Measurements from ENCODE around the gene MAN1C1. TPM values are rescaled to one million over a fixed set of nuclear protein-coding genes. Genes with fewer than 3 reads are reported as not detected.

The MAN1C1 gene
- total and polyA plus RNA-seq, 10 of the 15 experiments (the other 5 are each of a cell fraction or from before 2014, with no cell fraction given), result 0.12 to 0.56 (median 0.22) TPM; not detected in 3

DNA sequence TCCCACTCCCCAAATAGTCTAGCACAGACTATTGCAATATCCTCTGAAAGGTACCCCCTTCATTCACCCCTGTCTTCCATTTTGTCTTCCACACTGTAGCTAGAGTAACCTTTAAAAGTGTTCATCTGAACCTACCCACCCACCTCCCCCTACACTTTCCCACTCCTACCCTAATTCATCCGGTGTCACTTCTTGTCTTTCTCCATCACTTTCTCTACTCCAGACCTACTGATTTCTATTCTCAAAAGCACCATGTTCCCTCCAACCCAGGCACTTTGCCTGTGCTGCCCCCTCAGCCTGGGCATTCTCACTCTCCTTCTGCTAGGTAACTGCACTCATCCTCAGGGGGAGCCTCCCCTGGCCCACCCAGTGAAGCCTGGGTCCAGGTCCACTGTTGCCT is 4.7 kb upstream of the MAN1C1 start:
- ChIA-PET CTCF (interaction anchor here (2.5 kb wide), 1 partner anchor 8 kb away, joined by 7 read pairs; no protein-coding TSS in a partner anchor), RAD21 (ENCODE audit: unreplicated experiment) (interaction anchor here (1.2 kb wide), 1 partner anchor 136 kb away, joined by 3 read pairs; no protein-coding TSS in a partner anchor), POLR2A (interaction anchor here (0.6 kb wide), 1 partner anchor 20 kb away, joined by 3 read pairs; no protein-coding TSS in a partner anchor), SMC1A (ENCODE audit: uncharacterized antibody, unreplicated experiment) (no interaction called here)
- no TSS peak for BruUV-seq (replicated peaks)
- Histone ChIP-seq H3K4me1 (ENCODE audit: control insufficient read depth, insufficient read depth, low read length) (peaks cover 19% of the 10 kb centered on the region), H3K9me3 (replicated peaks; ENCODE audit: control insufficient read depth, insufficient read depth, low read length) (no peaks in the 10 kb centered on the region), H3K9ac (ENCODE audit: control insufficient read depth, insufficient read depth, low read length) (no peak overlapping the region), H2AFZ (ENCODE audit: control insufficient read depth, low read depth, low read length) (no peak overlapping the region), H3K79me2 (ENCODE audit: control insufficient read depth, insufficient read depth, low read length) (no peaks in the 10 kb centered on the region), H4K20me1 (ENCODE audit: control insufficient read depth, insufficient read depth) (no peaks in the 10 kb centered on the region), H3K27ac (ENCODE audit: control insufficient read depth, insufficient read depth) (no peak overlapping the region), H3K4me2 (ENCODE audit: control insufficient read depth, insufficient read depth) (no peak overlapping the region), H3K27me3 (replicated peaks in 1 of 2; ENCODE audit: control insufficient read depth in 2 of 2, insufficient read depth in 2 of 2, low read length in 1 of 2) (no peaks in the 10 kb centered on the region; a peak in 1 of 4 replicates), H3K36me3 (ENCODE audit: control insufficient read depth in 2 of 2, insufficient read depth in 2 of 2, low read length in 1 of 2) (no peaks in the 10 kb centered on the region), H3K4me3 (no peak overlapping the region)
- ATAC-seq (no peak), FAIRE-seq (no peak), DNase-seq (ENCODE audit: low read depth, low spot score) (no peak)
- WGBS (ENCODE audit: insufficient coverage, insufficient replicate concordance, low lambda C conversion rate, missing lambda C conversion rate), result 50% methylated on average over 1 of the region's 1 CpG
- TF ChIP-seq, protein P1, sequence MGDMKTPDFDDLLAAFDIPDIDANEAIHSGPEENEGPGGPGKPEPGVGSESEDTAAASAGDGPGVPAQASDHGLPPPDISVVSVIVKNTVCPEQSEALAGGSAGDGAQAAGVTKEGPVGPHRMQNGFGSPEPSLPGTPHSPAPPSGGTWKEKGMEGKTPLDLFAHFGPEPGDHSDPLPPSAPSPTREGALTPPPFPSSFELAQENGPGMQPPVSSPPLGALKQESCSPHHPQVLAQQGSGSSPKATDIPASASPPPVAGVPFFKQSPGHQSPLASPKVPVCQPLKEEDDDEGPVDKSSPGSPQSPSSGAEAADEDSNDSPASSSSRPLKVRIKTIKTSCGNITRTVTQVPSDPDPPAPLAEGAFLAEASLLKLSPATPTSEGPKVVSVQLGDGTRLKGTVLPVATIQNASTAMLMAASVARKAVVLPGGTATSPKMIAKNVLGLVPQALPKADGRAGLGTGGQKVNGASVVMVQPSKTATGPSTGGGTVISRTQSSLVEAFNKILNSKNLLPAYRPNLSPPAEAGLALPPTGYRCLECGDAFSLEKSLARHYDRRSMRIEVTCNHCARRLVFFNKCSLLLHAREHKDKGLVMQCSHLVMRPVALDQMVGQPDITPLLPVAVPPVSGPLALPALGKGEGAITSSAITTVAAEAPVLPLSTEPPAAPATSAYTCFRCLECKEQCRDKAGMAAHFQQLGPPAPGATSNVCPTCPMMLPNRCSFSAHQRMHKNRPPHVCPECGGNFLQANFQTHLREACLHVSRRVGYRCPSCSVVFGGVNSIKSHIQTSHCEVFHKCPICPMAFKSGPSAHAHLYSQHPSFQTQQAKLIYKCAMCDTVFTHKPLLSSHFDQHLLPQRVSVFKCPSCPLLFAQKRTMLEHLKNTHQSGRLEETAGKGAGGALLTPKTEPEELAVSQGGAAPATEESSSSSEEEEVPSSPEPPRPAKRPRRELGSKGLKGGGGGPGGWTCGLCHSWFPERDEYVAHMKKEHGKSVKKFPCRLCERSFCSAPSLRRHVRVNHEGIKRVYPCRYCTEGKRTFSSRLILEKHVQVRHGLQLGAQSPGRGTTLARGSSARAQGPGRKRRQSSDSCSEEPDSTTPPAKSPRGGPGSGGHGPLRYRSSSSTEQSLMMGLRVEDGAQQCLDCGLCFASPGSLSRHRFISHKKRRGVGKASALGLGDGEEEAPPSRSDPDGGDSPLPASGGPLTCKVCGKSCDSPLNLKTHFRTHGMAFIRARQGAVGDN (IDR thresholded peaks at IDR 0.05), result no peak
- no peak for TF ChIP-seq CBX3 (IDR thresholded peaks at IDR 0.05; ENCODE audit: borderline replicate concordance, low read depth)
- TF ChIP-seq CREM (IDR thresholded peaks at IDR 0.05; ENCODE audit: low read depth), result no peak
- TF ChIP-seq CEBPB (IDR thresholded peaks at IDR 0.05; ENCODE audit: borderline replicate concordance in 1 of 2, low read depth in 2 of 2, low read length in 2 of 2), result no peak
- TF ChIP-seq KAT2A (conservative IDR thresholded peaks at IDR 0.05; ENCODE audit: control insufficient read depth, low read depth, low read length), result no peak
- TF ChIP-seq CBX5 (IDR thresholded peaks at IDR 0.05; ENCODE audit: low read depth), result no peak
- TF ChIP-seq MEF2B (IDR thresholded peaks at IDR 0.05; ENCODE audit: partially characterized antibody, poor library complexity, severe bottlenecking), result no peak
- TF ChIP-seq CEBPZ (IDR thresholded peaks at IDR 0.05; ENCODE audit: low read depth, low read length), result no peak
- TF ChIP-seq, protein P2, sequence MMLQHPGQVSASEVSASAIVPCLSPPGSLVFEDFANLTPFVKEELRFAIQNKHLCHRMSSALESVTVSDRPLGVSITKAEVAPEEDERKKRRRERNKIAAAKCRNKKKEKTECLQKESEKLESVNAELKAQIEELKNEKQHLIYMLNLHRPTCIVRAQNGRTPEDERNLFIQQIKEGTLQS (IDR thresholded peaks at IDR 0.05; ENCODE audit: borderline replicate concordance, extremely low read depth, low read depth, low read length), result no peak
- no peak for TF ChIP-seq ASH2L (IDR thresholded peaks at IDR 0.05; ENCODE audit: borderline replicate concordance, low read depth)
- no peak for TF ChIP-seq NR2C2 (IDR thresholded peaks at IDR 0.05; ENCODE audit: borderline replicate concordance, control insufficient read depth, insufficient read length, low read depth)
- TF ChIP-seq RAD21 (IDR thresholded peaks at IDR 0.05; ENCODE audit: insufficient read depth, low read depth, low read length), result no peak
- TF ChIP-seq PAX8 (IDR thresholded peaks at IDR 0.05), result no peak
- TF ChIP-seq MYB (IDR thresholded peaks at IDR 0.05; ENCODE audit: borderline replicate concordance, low read depth, low read length), result no peak
- TF ChIP-seq FOXK2 (IDR thresholded peaks at IDR 0.05), result no peak
- no peak for TF ChIP-seq BCL11A (IDR thresholded peaks at IDR 0.05; ENCODE audit: low read depth, low read length)
- in situ Hi-C loops (cut with MboI) (loop anchor here (5.0 kb wide), 1 partner anchor 185 kb away; no protein-coding TSS in a partner anchor), intact Hi-C loops (cut with micrococcal nuclease; ENCODE audit: unreplicated experiment) (loop anchor here (2.0 kb wide), 2 partner anchors 81 to 185 kb away; no protein-coding TSS in a partner anchor)

Data from GM12878 (cell line).